Endometrial microvascular endothelial cells (primary cell): ENCODE data around the gene AKR1A1. TPM values are rescaled to one million over a fixed set of nuclear protein-coding genes. Genes with fewer than 3 reads are reported as not detected.
"Not testable (repeated sequence)": the region's sequence is repeated elsewhere in the genome, so short reads cannot be mapped to it uniquely, and the experiment has no call there.

ENCODE experiments used
- in situ Hi-C: cut with HindIII; loops from 2 replicates; pipeline ENCODE4 v1.10.0; 2017; ENCODE audit warnings: low sequenced_read_pairs, low pct_unique_long_range_greater_than_20kb; ENCODE audit errors: inconsistent ontology term
- total RNA-seq: library from RNA; depleted of rRNA; stranded (reverse); fragments of >200 nt; gene quantifications from one replicate; pipeline ENCODE4 v1.2.3, GENCODE V29; 2015; ENCODE audit errors: inconsistent ontology term

The AKR1A1 gene
- total RNA-seq, 1 donor from 2014 or later: 114 TPM

- in situ Hi-C loops: no loop called here
Measured at GRCh38 chr1:45522324-45523104, 28.1 kb upstream of the AKR1A1 start.

DNA sequence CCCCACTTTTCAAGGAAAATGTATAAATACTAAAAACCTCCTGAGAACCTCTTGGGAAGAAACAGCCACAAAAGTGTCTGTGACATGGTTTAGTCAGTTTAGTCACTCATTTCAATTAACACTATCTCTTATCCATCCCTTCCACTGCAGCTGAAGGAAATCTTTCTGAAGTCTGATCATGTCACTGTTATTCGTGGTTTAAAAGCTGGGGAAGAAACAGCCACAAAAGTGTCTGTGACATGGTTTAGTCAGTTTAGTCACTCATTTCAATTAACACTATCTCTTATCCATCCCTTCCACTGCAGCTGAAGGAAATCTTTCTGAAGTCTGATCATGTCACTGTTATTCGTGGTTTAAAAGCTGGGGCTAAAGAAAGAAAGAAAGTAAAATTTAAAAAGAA is 27.1 kb upstream of the AKR1A1 start:
- in situ Hi-C loops: not testable (repeated sequence)

GRCh38 chr1:45523975-45524374 is 26.7 kb upstream of the AKR1A1 start:
- in situ Hi-C loops: not testable (repeated sequence)

DNA sequence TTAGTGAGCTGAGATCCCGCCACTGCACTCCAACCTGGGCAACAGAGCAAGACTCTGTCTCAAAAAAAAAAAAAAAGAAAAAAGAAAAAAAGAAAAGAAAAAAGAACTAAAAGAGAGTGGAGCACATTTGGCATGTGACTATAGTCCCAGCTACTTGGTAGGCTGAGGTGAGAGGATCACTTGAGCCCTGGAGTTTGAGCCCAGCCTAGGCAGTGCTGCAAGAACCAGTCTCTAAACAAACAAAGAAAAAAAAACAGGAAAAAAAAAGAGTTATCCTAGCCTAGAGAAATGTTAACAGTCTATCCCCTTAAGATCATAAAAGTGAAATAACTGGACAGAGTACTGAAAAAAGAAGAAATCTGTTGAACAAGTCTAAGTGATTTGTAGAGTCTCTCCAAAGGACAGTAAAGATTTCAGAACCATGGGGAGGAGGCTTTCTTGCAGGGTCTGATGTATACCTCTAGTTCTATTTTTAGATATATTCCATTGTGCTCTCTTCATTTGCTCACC is 24.4 kb upstream of the AKR1A1 start:
- in situ Hi-C loops: no loop called here

DNA sequence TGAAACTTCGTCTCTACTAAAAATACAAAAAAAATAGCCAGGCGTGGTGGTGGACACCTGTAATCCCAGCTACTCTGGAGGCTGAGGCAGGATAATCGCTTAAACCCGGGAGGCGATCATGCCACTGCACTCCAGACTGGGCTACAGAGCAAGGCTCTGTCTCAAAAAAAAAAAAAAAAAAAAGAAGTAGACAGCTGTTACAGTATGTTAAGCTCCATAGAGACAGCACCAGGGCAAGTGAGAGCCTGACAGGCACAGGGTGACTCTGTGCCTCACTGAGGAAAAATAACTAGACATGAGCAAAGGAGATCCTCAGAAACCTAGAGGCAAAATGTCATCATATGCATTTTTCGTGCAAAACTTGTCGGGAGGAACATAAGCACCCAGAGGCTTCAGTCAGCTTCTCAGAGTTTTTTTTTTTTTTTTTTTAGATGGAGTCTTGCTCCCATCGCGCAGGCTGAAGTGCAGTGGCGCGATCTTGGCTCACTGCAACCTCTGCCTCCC is 19.9 kb upstream of the AKR1A1 start:
- in situ Hi-C loops: no loop called here

DNA sequence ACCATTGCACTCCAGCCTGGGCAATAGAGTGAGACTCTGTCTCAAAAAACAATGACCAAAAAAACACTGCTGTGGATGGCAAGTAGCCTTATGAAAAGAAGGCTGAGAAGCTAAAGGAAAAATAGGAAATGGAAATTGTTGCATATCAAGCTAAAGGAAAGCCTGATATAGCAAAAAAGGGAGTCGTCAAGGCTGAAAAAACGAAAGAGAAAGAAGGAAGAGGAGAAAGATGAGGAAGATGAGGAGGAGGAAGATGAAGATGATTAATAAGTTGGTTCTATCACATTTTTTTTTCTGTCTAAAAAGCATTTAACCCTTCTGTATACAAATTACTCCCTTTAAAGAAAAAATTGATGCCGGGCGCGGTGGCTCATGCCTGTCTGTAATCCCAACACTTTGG is 18.8 kb upstream of the AKR1A1 start:
- in situ Hi-C loops: no loop called here

DNA sequence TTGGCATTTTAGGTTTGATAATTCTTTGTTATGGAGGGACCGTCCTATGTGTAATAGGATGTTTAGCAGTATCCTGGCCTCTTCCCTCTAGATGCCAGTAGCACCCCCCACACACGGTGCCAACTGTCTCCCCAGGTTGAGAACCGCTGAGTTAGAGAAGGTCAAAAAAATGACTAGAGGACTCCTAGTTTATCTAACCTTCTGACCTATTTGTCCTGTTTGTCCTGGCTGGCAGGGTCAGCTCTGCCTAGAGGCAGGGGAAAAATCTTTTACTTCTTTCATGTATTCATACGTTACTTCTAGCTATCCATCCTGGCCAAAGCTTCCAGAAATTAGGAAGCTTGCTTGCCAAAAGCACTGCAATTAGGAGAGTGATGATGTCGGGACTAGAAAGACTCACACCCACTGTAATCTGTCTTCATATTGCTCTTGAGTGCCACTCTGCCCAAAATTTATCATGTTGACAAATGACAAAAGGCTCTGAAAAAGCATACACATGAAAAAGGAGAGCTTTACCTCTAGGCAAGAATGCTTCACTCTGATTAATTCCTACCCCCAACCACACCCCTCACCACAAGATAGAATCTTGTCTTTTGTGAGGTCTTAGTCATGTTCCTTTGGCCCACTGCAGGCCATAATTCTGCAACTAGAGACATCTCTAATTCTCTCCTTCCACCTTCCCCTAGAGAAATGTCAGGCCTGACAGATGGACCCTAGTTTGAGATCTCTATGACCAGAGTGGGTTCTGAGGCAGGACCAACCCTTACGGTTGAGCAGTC is 14.4 kb upstream of the AKR1A1 start:
- in situ Hi-C loops: no loop called here

DNA sequence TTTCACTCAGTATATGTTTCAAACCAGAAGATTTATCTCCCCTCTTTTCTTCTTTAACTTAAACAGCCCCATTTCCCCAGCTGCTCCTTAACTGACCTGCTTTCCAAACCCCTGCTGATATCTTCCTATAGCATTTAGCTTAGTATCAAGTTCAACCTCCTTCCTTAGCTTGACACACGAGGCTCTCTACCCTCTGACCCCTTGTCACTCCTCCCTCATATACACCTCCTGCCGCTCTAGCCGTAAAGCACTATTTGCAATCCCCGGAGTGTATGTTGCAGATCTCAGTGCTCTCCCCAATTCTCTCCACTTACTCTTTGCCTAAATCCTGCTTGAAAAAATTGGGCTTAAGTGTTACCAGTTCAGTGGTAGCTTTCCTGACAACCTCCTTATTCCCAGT is 13.7 kb upstream of the AKR1A1 start:
- in situ Hi-C loops: no loop called here

- in situ Hi-C loops: no loop called here
Measured at GRCh38 chr1:45541193-45541592, 9.4 kb upstream of the AKR1A1 start.

DNA sequence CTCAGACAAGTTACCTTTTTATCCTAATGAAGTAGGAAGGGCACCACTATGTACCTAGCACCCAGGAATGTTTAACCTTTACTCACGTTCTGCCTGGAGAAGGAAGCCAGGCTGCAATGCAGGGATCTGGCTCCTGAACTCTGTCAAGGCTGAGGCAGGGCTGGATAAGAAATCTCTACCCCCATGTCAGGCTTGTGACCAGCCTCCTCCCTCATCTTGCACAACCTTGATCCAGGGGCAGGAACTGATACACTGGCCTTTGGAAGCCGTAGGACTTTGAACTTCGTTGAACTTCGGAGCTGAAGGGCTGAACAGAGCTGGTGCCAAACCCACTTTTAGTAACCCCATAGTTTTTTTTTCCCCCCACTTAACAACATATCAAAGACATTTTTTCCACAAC is 8.0 kb upstream of the AKR1A1 start:
- in situ Hi-C loops: no loop called here

DNA sequence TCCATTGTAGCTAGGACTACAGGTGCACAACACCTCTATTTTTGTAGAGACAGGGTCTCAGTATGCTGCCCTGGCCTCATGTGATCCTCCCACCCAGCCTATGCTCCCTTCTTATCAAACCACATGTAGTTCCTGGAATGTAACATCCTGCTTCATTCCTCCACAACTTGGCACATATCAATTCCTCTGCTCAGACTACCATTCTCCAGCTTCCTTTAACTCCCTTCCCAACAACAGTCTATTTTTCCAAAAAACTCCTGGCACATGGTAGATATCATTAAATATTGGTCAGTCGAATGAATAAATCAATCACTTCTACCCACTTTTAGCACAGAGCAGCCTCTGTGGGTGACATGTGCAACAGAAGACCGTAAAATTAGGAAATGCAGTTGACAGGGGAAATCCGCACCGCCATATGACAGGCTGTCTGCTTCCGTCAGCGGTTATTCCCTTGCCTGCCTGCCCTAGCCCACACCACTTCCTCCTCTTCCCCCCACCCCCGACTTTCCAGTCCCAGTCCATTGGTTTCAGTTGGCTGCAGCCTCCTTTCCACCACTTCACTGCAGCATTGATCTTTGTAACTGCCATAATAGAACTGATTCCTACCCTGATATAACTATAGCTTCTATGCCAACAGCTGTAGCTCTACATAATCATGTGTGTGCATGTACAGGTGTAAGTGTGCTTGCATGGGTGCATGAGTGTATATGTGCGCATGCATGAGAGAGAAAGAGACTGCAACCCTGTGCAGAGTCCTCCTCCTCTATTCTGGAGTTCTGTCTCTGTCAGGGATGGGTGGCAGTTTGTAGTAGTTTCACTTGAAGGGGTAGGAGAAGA is 6.8 kb upstream of the AKR1A1 start:
- in situ Hi-C loops: no loop called here

GRCh38 chr1:45544530-45544929 is 6.1 kb upstream of the AKR1A1 start:
- in situ Hi-C loops: no loop called here

DNA sequence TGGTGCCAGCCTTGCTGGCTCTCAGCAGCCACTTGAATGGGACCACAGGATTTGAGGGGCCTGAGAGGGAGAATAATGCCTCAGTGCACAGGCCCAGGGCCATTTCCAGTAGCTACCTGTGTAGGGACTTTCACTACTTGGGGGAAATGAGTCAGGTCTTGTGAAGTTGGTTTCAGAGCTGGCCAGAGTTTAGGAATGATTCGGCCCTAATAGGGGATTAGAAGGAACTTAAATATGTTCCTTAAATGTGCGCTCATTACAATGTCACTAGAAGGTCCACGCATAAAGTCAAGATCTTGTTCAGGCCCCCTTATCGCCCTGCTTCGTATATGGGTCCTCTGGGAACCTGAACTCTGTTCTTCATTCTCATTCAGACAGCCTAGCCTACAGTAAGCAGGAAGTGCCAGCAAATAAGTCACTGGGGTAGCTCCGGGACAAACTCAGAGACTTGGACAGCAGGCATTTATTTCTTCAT is 5.6 kb upstream of the AKR1A1 start:
- in situ Hi-C loops: no loop called here

DNA sequence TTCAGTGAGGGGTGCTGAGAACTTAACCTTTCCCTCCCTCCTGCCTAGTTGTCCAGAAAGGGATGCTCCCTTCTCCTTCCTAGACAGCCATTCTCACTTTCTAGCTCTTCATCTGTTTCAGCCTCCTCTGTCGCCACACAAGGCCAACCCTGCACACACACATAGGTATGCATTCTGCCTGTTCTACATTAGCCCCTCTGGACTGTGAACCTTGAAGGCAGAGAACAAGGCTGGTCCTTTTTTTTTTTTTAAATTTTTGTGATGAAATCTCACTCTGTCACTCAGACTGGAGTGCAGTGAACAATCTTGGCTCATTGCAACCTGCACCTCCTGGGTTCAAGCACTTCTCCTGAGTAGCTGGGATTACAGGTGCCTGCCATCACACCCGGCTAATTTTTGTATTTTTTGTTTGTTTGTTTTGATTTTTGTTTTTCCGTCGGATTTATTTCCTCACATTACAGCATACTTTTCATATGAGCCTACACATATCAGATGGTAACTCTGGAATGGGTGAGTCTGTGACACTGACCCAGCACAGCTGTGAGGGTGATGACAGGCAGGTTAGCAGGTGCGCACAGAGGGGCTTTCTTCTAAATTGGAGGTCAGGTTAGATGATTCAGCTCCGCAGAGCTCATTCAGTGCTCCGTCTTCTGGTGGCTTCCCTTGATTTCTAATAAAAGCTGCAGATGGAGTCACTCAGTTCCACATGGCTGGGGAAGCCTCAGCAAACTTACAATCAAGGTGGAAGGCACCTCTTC is 4.9 kb upstream of the AKR1A1 start:
- in situ Hi-C loops: no loop called here

- in situ Hi-C loops: no loop called here
Measured at GRCh38 chr1:45551684-45552083, 1.1 kb downstream of the AKR1A1 start.

- in situ Hi-C loops: no loop called here
Measured at GRCh38 chr1:45552331-45552730, 1.7 kb downstream of the AKR1A1 start.

GRCh38 chr1:45554198-45554597 is 3.6 kb downstream of the AKR1A1 start:
- in situ Hi-C loops: no loop called here

DNA sequence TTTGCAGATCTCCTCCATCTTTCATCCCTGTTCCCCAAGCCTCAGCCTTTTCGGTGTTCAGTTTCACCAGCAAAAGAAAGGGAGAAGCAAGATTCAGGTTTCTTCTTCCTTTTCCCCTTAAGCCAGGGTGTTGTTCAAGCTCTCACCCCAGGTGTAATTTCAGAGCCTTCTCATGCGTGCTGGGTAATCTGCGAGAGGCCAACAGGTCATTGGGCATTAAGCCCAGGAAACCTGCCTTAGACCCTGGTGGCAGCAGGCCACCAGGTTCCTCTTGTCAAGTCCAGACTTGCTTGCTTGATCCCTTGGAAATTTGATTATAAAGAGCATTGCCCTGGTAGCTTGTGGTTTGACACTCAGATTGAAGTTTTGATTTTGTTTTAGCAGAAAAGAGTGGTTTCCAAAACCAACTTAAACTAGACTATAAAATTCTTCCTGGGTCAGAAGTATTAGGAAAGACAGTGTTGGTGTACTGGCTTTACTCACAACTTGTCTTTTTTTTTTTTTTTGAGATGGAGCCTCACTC is 6.9 kb downstream of the AKR1A1 start:
- in situ Hi-C loops: no loop called here
